ENCODE results near the gene LDLRAD2.

GRCh38 chr1:21861602-21862429, 49.8 kb downstream of the LDLRAD2 start:
- no peak for TF ChIP-seq CTCF (IDR thresholded peaks at IDR 0.05; ENCODE audit: control extremely low read depth in 1 of 3, insufficient read depth in 1 of 3, low read depth in 1 of 3, low read length in 3 of 3)
- TF ChIP-seq USF2 (IDR thresholded peaks at IDR 0.05; ENCODE audit: low read length), result no peak
- no peak for TF ChIP-seq POLR2AphosphoS5 (IDR thresholded peaks at IDR 0.05; ENCODE audit: low read depth, low read length)
- no peak for TF ChIP-seq MAFK (IDR thresholded peaks at IDR 0.05; ENCODE audit: low read depth, low read length)
- TF ChIP-seq BCL11A (IDR thresholded peaks at IDR 0.05; ENCODE audit: low read depth in 2 of 2, low read length in 2 of 2), result no peak
- TF ChIP-seq EP300 (IDR thresholded peaks at IDR 0.05; ENCODE audit: borderline replicate concordance in 1 of 2, low read depth in 2 of 2, low read length in 2 of 2), result no peak
- TF ChIP-seq POLR2A (IDR thresholded peaks at IDR 0.05; ENCODE audit: control extremely low read depth in 1 of 2, low read depth in 2 of 2, low read length in 2 of 2), result no peak
- no peak for TF ChIP-seq EZH2 (IDR thresholded peaks at IDR 0.05; ENCODE audit: low read depth, low read length, severe bottlenecking)
- TF ChIP-seq GABPA (IDR thresholded peaks at IDR 0.05; ENCODE audit: borderline replicate concordance, insufficient read depth, low read length), result no peak
- TF ChIP-seq YY1 (IDR thresholded peaks at IDR 0.05; ENCODE audit: low read depth, low read length), result no peak
- no peak for TF ChIP-seq ATF2 (IDR thresholded peaks at IDR 0.05; ENCODE audit: low read length)
- no peak for TF ChIP-seq PHF8 (conservative IDR thresholded peaks at IDR 0.05; ENCODE audit: low read depth, low read length)
- no peak for TF ChIP-seq CBX5 (IDR thresholded peaks at IDR 0.05; ENCODE audit: low read depth, low read length)

Data from H1 (cell line).